Thyroid gland (tissue), 4 donors: ENCODE data around the gene TMEM44. TPM values are rescaled to one million over a fixed set of nuclear protein-coding genes. Genes with fewer than 3 reads are reported as not detected.

Experiments
- DNase-seq, 2 donors: peaks; one replicate each; pipeline ENCODE4 v3.0.0-alpha.2; 2019
- H3K27ac ChIP-seq, 3 donors: fragments of 200-600 bp; sonication (generic); 1 replicate in 2 of 3; 2 replicates in 1 of 3; pipeline ENCODE4 v1.5.1; 2016 to 2019; ENCODE audit warnings: mild to moderate bottlenecking in 1 of 3, moderate library complexity in 1 of 3
- H3K27me3 ChIP-seq: fragments of 200-600 bp; sonication (generic); one replicate; pipeline ENCODE4 v1.5.1; 2019
- H3K36me3 ChIP-seq, 2 donors: fragments of 200-600 bp; sonication (generic); one replicate each; pipeline ENCODE4 v1.5.1; 2016 to 2019
- H3K4me1 ChIP-seq, 2 donors: fragments of 200-600 bp; sonication (generic); one replicate each; pipeline ENCODE4 v1.5.1; 2017 to 2019
- H3K4me3 ChIP-seq, 3 donors: fragments of 200-600 bp; sonication (generic); replicated peaks in 1 of 3; 1 replicate in 2 of 3; 2 replicates in 1 of 3; pipeline ENCODE4 v1.5.1; 2016; ENCODE audit warnings: mild to moderate bottlenecking in 1 of 3
- H3K9me3 ChIP-seq: fragments of 200-600 bp; sonication (generic); one replicate; pipeline ENCODE4 v1.5.1; 2017
- CTCF ChIP-seq, 6 experiments: fragments of 200-600 bp in 3 of 6; fragments of 450-650 bp in 3 of 6; sonication (generic) in 3 of 6; IDR thresholded peaks; one replicate each; pipeline ENCODE4 v1.5.1; 2016 to 2019; ENCODE audit warnings: antibody characterized with exemption in 6 of 6, mild to moderate bottlenecking in 2 of 6, inconsistent platforms in 1 of 6, moderate library complexity in 1 of 6
- POLR2A ChIP-seq, 2 donors: fragments of 450-650 bp; IDR thresholded peaks; one replicate each; pipeline ENCODE4 v1.6.1; 2017; ENCODE audit warnings: antibody characterized with exemption in 2 of 2, mild to moderate bottlenecking in 2 of 2, moderate library complexity in 1 of 2
- WGBS, 2 donors: methylation state at CpG; one replicate each; pipeline ENCODE4 v1.1.5; 2017; 5-methylcytosine and 5-hydroxymethylcytosine counted together
- intact Hi-C: fragments of 100-400 bp; cut with DNase I; formaldehyde crosslinking; loops from one replicate; pipeline ENCODE4 v1.15.1; 2023
- total RNA-seq, 4 donors: library from RNA; depleted of rRNA; stranded (reverse); fragments of >200 nt; gene quantifications; one replicate each; pipeline ENCODE4 v1.2.3, GENCODE V29; 2016

The TMEM44 gene
- total RNA-seq, 4 donors from 2014 or later: 6.3 to 11.0 (median 9.7) TPM

GRCh38 chr3:194575484-194576210 is 57.6 kb downstream of the TMEM44 start:
- intact Hi-C loops: no loop called here
- peak overlapping the region in 1 of 3 donors; percentile 26 for H3K27ac ChIP-seq
- H3K4me3 ChIP-seq: no peak overlapping the region
- no peak for DNase-seq
- H3K4me1 ChIP-seq: peaks cover 8 to 25% of the 10 kb centered on the region in 2 donors
- WGBS, 2 donors: 89 to 92% methylated on average over 9 of the region's 9 CpGs
- no peaks in the 10 kb centered on the region for H3K27me3 ChIP-seq
- TF ChIP-seq POLR2A (IDR thresholded peaks at IDR 0.05) (no peak), CTCF (IDR thresholded peaks at IDR 0.05) (no peak)
- no peaks in the 10 kb centered on the region for H3K36me3 ChIP-seq
- no peaks in the 10 kb centered on the region for H3K9me3 ChIP-seq

GRCh38 chr3:194574639-194575483 is 58.4 kb downstream of the TMEM44 start:
- WGBS, 2 donors: 71 to 80% methylated on average over 15 of the region's 15 CpGs
- TF ChIP-seq CTCF (IDR thresholded peaks at IDR 0.05) (peak in 1 of 6 experiments; percentile 6), POLR2A (IDR thresholded peaks at IDR 0.05) (no peak)
- Histone ChIP-seq H3K36me3 (no peaks in the 10 kb centered on the region), H3K27ac (no peak overlapping the region), H3K4me3 (no peak overlapping the region), H3K27me3 (no peaks in the 10 kb centered on the region), H3K9me3 (no peaks in the 10 kb centered on the region), H3K4me1 (peaks cover 8 to 25% of the 10 kb centered on the region in 2 donors)
- DNase-seq: no peak
- intact Hi-C loops: loop anchor here (5.0 kb wide), 1 partner anchor 103 kb away; no protein-coding TSS in a partner anchor

GRCh38 chr3:194573680-194574437 is 59.4 kb downstream of the TMEM44 start:
- TF ChIP-seq CTCF (IDR thresholded peaks at IDR 0.05): peak in 5 of 6 experiments; percentile 17 to 70 (median 63)
- no peak for TF ChIP-seq POLR2A (IDR thresholded peaks at IDR 0.05)
- no peaks in the 10 kb centered on the region for H3K27me3 ChIP-seq
- H3K4me1 ChIP-seq: peaks cover 8 to 25% of the 10 kb centered on the region in 2 donors
- no peaks in the 10 kb centered on the region for H3K9me3 ChIP-seq
- intact Hi-C loops: loop anchor here (5.0 kb wide), 1 partner anchor 102 kb away; no protein-coding TSS in a partner anchor
- DNase-seq: peak; percentile 50 to 54
- 74 to 77% methylated on average over 10 of the region's 10 CpGs for WGBS, 2 donors
- H3K36me3 ChIP-seq: no peaks in the 10 kb centered on the region
- H3K4me3 ChIP-seq: no peak overlapping the region
- peak overlapping the region in 1 of 3 donors; percentile 48 for H3K27ac ChIP-seq

- intact Hi-C loops: loop anchor here (5.0 kb wide), 1 partner anchor 101 kb away; no protein-coding TSS in a partner anchor
- peak; percentile 17 to 38 for DNase-seq
- H3K4me1 ChIP-seq: peaks cover 8 to 25% of the 10 kb centered on the region in 2 donors
- TF ChIP-seq POLR2A (IDR thresholded peaks at IDR 0.05) (no peak), CTCF (IDR thresholded peaks at IDR 0.05) (no peak)
- H3K9me3 ChIP-seq: no peaks in the 10 kb centered on the region
- H3K27ac ChIP-seq: peak overlapping the region in 1 of 3 donors; percentile 48
- H3K36me3 ChIP-seq: no peaks in the 10 kb centered on the region
- H3K27me3 ChIP-seq: no peaks in the 10 kb centered on the region
- 69 to 76% methylated on average over 16 of the region's 16 CpGs for WGBS, 2 donors
- no peak overlapping the region for H3K4me3 ChIP-seq
These were observed 60.2 kb downstream of the TMEM44 start for GRCh38 chr3:194572944-194573491.
